HL-60 (cell line): ENCODE data around the gene RPS14.

Experiments
- GABPA ChIP-seq: IDR thresholded peaks from 2 replicates; pipeline ENCODE4 v1.6.1; 2012; ENCODE audit warnings: low read depth
- POLR2AphosphoS5 ChIP-seq: IDR thresholded peaks from 2 replicates; pipeline ENCODE4 v1.6.1; 2012; ENCODE audit warnings: low read depth
- SPI1 ChIP-seq: IDR thresholded peaks from 2 replicates; pipeline ENCODE4 v1.6.1; 2012; ENCODE audit warnings: low read depth, mild to moderate bottlenecking, borderline replicate concordance
- TF ChIP-seq, protein P1 (sequence below): IDR thresholded peaks from one replicate; pipeline ENCODE4 v1.5.1; 2011; ENCODE audit warnings: low read length, control low read depth, inconsistent platforms; ENCODE audit not compliant: insufficient read depth
- TF ChIP-seq, protein P2 (sequence below): IDR thresholded peaks from 2 replicates; pipeline ENCODE4 v1.6.1; 2012; ENCODE audit warnings: low read depth; ENCODE audit not compliant: insufficient replicate concordance

DNA sequence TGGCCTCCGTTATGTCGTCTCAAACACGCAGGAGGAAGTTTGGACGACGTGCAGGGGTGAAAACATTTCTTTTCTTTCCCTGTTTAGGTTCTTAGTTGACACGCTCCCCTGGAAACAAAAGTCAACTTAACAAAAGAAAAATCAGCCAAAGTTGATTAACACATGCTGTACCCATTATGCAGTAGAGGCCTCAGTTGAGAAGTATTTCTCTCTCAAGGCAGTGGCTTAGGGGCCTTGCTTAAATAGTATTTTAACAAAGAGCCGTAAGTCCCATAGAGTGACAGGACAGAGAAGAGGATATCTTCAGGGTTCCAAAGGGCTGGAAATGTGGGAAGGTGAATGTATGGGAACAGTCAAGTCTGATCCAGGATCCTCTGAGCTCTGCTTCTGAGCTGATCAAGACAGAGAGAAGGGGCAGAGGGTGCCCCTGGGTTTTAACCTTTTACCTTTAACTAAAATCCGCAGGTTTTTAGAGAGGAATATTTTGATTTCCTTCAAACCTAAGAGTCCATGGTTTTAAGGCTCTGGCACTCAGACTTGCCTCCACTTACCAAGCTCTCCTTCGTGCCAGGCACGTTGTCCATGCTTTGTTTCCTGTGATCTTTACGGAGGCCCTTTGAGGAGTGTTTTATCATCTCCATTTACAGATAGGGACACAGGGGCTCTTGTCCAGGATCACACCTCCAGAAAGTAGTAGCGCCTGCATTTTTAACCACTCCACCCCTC is 36.2 kb downstream of the RPS14 start:
- TF ChIP-seq, protein P1, sequence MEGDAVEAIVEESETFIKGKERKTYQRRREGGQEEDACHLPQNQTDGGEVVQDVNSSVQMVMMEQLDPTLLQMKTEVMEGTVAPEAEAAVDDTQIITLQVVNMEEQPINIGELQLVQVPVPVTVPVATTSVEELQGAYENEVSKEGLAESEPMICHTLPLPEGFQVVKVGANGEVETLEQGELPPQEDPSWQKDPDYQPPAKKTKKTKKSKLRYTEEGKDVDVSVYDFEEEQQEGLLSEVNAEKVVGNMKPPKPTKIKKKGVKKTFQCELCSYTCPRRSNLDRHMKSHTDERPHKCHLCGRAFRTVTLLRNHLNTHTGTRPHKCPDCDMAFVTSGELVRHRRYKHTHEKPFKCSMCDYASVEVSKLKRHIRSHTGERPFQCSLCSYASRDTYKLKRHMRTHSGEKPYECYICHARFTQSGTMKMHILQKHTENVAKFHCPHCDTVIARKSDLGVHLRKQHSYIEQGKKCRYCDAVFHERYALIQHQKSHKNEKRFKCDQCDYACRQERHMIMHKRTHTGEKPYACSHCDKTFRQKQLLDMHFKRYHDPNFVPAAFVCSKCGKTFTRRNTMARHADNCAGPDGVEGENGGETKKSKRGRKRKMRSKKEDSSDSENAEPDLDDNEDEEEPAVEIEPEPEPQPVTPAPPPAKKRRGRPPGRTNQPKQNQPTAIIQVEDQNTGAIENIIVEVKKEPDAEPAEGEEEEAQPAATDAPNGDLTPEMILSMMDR: no peak
- TF ChIP-seq, protein P2, sequence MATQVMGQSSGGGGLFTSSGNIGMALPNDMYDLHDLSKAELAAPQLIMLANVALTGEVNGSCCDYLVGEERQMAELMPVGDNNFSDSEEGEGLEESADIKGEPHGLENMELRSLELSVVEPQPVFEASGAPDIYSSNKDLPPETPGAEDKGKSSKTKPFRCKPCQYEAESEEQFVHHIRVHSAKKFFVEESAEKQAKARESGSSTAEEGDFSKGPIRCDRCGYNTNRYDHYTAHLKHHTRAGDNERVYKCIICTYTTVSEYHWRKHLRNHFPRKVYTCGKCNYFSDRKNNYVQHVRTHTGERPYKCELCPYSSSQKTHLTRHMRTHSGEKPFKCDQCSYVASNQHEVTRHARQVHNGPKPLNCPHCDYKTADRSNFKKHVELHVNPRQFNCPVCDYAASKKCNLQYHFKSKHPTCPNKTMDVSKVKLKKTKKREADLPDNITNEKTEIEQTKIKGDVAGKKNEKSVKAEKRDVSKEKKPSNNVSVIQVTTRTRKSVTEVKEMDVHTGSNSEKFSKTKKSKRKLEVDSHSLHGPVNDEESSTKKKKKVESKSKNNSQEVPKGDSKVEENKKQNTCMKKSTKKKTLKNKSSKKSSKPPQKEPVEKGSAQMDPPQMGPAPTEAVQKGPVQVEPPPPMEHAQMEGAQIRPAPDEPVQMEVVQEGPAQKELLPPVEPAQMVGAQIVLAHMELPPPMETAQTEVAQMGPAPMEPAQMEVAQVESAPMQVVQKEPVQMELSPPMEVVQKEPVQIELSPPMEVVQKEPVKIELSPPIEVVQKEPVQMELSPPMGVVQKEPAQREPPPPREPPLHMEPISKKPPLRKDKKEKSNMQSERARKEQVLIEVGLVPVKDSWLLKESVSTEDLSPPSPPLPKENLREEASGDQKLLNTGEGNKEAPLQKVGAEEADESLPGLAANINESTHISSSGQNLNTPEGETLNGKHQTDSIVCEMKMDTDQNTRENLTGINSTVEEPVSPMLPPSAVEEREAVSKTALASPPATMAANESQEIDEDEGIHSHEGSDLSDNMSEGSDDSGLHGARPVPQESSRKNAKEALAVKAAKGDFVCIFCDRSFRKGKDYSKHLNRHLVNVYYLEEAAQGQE: no peak
- TF ChIP-seq POLR2AphosphoS5 (no peak), SPI1 (no peak), GABPA (no peak)
